Activated naive CD4-positive, alpha-beta T cell (primary cell): Measurements from ENCODE around the gene FUT6.
"Not testable (repeated sequence)": the region's sequence is repeated elsewhere in the genome, so short reads cannot be mapped to it uniquely, and the experiment has no call there.

Experiments
- DNase-seq, 4 experiments: peaks; one replicate each; lab custom pipeline; 2025; lab: John Stamatoyannopoulos, UW

Gene FUT6

GRCh38 chr19:5785423-5785822, 54.1 kb downstream of the FUT6 start:
- DNase-seq = no peak

GRCh38 chr19:5784581-5785147, 54.8 kb downstream of the FUT6 start, which contains the start of gene PRR22:
PRR22 (minus strand) TSS chr19:5784746; CDS start chr19:5784660, 86 bp downstream.
- DNase-seq = no peak

- no peak for DNase-seq
Measured at GRCh38 chr19:5782945-5783919, 56.3 kb downstream of the FUT6 start.

GRCh38 chr19:5782322-5782721, 57.2 kb downstream of the FUT6 start:
- DNase-seq = no peak

GRCh38 chr19:5780916-5781315, 58.6 kb downstream of the FUT6 start:
- not testable (repeated sequence) for DNase-seq
